Hematopoietic multipotent progenitor cell treated with erythropoietin and hydrocortisone succinate and interleukin-3 and kit ligand, for 17 days (in vitro differentiated cells): ENCODE measurements around the gene DNAH3.
"Not testable (repeated sequence)": the region's sequence is repeated elsewhere in the genome, so short reads cannot be mapped to it uniquely, and the experiment has no call there.

Experiments
- DNase-seq: peaks from one replicate; pipeline ENCODE4 v3.0.0-alpha.2; 2015; ENCODE audit warnings: low spot score

The DNAH3 gene

GRCh38 chr16:21009815-21010214 is 140.8 kb downstream of the DNAH3 start:
- no peak for DNase-seq

- DNase-seq = no peak
These were observed 145.6 kb downstream of the DNAH3 start for GRCh38 chr16:21005008-21005407.

GRCh38 chr16:21001262-21001661 is 149.4 kb downstream of the DNAH3 start:
- DNase-seq = peak; percentile 32

GRCh38 chr16:20997147-20997546 is 153.5 kb downstream of the DNAH3 start:
- no peak for DNase-seq

GRCh38 chr16:20995711-20996110 is 154.9 kb downstream of the DNAH3 start:
- no peak for DNase-seq

- not testable (repeated sequence) for DNase-seq
These were observed 161.1 kb downstream of the DNAH3 start for GRCh38 chr16:20989496-20990070.

GRCh38 chr16:20987049-20987448 is 163.6 kb downstream of the DNAH3 start:
- no peak for DNase-seq

GRCh38 chr16:20984019-20984418 is 166.6 kb downstream of the DNAH3 start:
- no peak for DNase-seq

- DNase-seq = no peak
These were observed 174.1 kb downstream of the DNAH3 start for GRCh38 chr16:20976576-20976975.

GRCh38 chr16:20973201-20973600 is 177.4 kb downstream of the DNAH3 start:
- not testable (repeated sequence) for DNase-seq

GRCh38 chr16:20971401-20971800 is 179.2 kb downstream of the DNAH3 start:
- no peak for DNase-seq

GRCh38 chr16:20969386-20969785 is 181.3 kb downstream of the DNAH3 start:
- DNase-seq = no peak

GRCh38 chr16:20968765-20969164 is 181.9 kb downstream of the DNAH3 start:
- DNase-seq = no peak

- no peak for DNase-seq
These were observed 189.7 kb downstream of the DNAH3 start for GRCh38 chr16:20960899-20961298.

GRCh38 chr16:20957153-20957552 is 193.5 kb downstream of the DNAH3 start:
- no peak for DNase-seq

- no peak for DNase-seq
These were observed 194.3 kb downstream of the DNAH3 start for GRCh38 chr16:20956319-20956718.

- DNase-seq = no peak
These were observed 196.1 kb downstream of the DNAH3 start for GRCh38 chr16:20954574-20954973.

GRCh38 chr16:20952139-20952920 is 198.3 kb downstream of the DNAH3 start:
- DNase-seq = no peak

GRCh38 chr16:20950294-20950693 is 200.4 kb downstream of the DNAH3 start:
- no peak for DNase-seq

- DNase-seq = no peak
These were observed 201.0 kb downstream of the DNAH3 start for GRCh38 chr16:20949660-20950059.

GRCh38 chr16:20948444-20948843 is 202.2 kb downstream of the DNAH3 start:
- DNase-seq = no peak

GRCh38 chr16:20946015-20946629 is 204.5 kb downstream of the DNAH3 start:
- no peak for DNase-seq

GRCh38 chr16:20945575-20945875 is 205.1 kb downstream of the DNAH3 start:
- not testable (repeated sequence) for DNase-seq
